CD4-positive, alpha-beta T cell (primary cell): ENCODE results near the gene CACNA1E. TPM values are rescaled to one million over a fixed set of nuclear protein-coding genes. Genes with fewer than 3 reads are reported as not detected.

ENCODE experiments used
- ATAC-seq: fragments of 200-7000 bp; cut with Tn5 transposase; one replicate; pipeline ENCODE4 v1.10.0; 2022; ENCODE audit warnings: mild to moderate bottlenecking; ENCODE audit not compliant: poor library complexity
- CTCF ChIA-PET: fragments of 350-600 bp; sonication (Branson Sonifier 250); formaldehyde crosslinking; loops from one replicate; lab custom pipeline; 2021; ENCODE audit warnings: antibody characterized with exemption, inconsistent platforms; lab: Charles Lee
- POLR2A ChIA-PET: fragments of 350-600 bp; sonication (Branson Sonifier 250); formaldehyde crosslinking; loops from one replicate; lab custom pipeline; 2021; ENCODE audit warnings: antibody characterized with exemption, inconsistent platforms; lab: Charles Lee
- DNase-seq, 14 experiments: peaks; one replicate each; pipeline ENCODE4 v3.0.0-alpha.2; 2013 to 2020; ENCODE audit warnings: mixed read lengths in 2 of 14
- H3K27ac ChIP-seq, 2 donors: one replicate each; pipeline versions ENCODE4 v1.5.1 to v1.7.0; 2013; ENCODE audit warnings: low read length in 2 of 2, low read depth in 1 of 2, mild to moderate bottlenecking in 1 of 2
- H3K27me3 ChIP-seq, 2 experiments: 1 replicate in 1 of 2; 2 replicates in 1 of 2; pipeline versions ENCODE4 v1.6.1 to v1.7.0; 2013; ENCODE audit warnings: low read length in 2 of 2, control low read depth in 1 of 2, mild to moderate bottlenecking in 1 of 2, moderate library complexity in 1 of 2; ENCODE audit not compliant: insufficient read depth in 2 of 2, control insufficient read depth in 1 of 2
- H3K36me3 ChIP-seq: one replicate; pipeline ENCODE4 v1.6.1; 2013; ENCODE audit warnings: low read length, control low read depth; ENCODE audit not compliant: insufficient read depth
- H3K4me1 ChIP-seq: one replicate; pipeline ENCODE4 v1.6.1; 2013; ENCODE audit warnings: low read length, control low read depth; ENCODE audit not compliant: insufficient read depth
- H3K4me3 ChIP-seq: one replicate; pipeline ENCODE4 v1.5.1; 2013; ENCODE audit warnings: mild to moderate bottlenecking, low read length, moderate library complexity
- H3K9me3 ChIP-seq, 2 experiments: 1 replicate in 1 of 2; 2 replicates in 1 of 2; pipeline versions ENCODE4 v1.6.1 to v1.7.0; 2013; ENCODE audit warnings: low read length in 2 of 2, mild to moderate bottlenecking in 2 of 2, control low read depth in 1 of 2, moderate library complexity in 1 of 2; ENCODE audit not compliant: control insufficient read depth in 1 of 2, insufficient read depth in 1 of 2
- H3K27ac Mint-ChIP-seq: one replicate; pipeline ENCODE4 v1.8.0; 2020; ENCODE audit warnings: mixed read lengths
- H3K27me3 Mint-ChIP-seq: one replicate; pipeline ENCODE4 v1.8.0; 2021; ENCODE audit warnings: mixed read lengths
- H3K36me3 Mint-ChIP-seq: one replicate; pipeline ENCODE4 v1.8.0; 2021; ENCODE audit warnings: low read depth, mixed read lengths
- H3K4me1 Mint-ChIP-seq: one replicate; pipeline ENCODE4 v1.8.0; 2021; ENCODE audit warnings: low read depth, mixed read lengths
- H3K4me3 Mint-ChIP-seq: one replicate; pipeline ENCODE4 v1.8.0; 2020; ENCODE audit warnings: mild to moderate bottlenecking, mixed read lengths
- H3K9me3 Mint-ChIP-seq: one replicate; pipeline ENCODE4 v1.8.0; 2020; ENCODE audit warnings: mixed read lengths
- intact Hi-C, 2 experiments: fragments of 100-400 bp; cut with DNase I in 1 of 2; cut with micrococcal nuclease in 1 of 2; formaldehyde crosslinking; loops; one replicate each; pipeline versions ENCODE4 v1.15.1 to v1.9.0; 2023 to 2025; cut with DNase I, micrococcal nuclease
- total RNA-seq, 174 experiments: library from RNA in 2 of 174; stranded (reverse) in 2 of 174; gene quantifications; one replicate each; pipeline ENCODE4 v1.2.3 and lab custom pipeline; 2021 to 2026
- TF ChIP-seq, protein P1 (sequence below): fragments of 200-600 bp; IDR thresholded peaks from one replicate; pipeline ENCODE4 v1.8.0; 2022; ENCODE audit warnings: antibody characterized with exemption, mild to moderate bottlenecking

Gene CACNA1E
- total RNA-seq, 2 experiments from 2014 or later = not detected

DNA sequence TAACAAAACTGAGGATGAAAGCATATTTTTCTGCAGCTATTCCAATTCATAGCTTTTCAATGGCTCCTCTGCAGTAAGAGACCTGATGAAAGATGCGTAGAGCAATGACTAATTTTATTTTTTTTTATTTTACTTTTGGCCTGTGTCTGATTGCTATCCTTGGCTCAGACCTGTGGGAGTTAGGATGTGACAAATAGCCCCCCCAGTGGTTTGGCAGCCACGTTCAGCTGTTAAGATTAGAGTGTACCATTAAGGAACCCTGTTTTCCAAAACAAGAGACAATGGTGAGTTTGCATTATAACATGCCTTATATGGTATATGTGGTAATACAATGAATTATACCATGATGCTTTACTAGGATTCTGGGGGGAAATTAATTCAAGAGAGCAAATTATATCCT, 264.7 kb downstream of the CACNA1E start:
- intact Hi-C loops = no loop called here
- POLR2A ChIA-PET = no interaction called here
- CTCF ChIA-PET = no interaction called here
- Mint-ChIP-seq H3K4me1 (no peaks in the 10 kb centered on the region), H3K36me3 (no peaks in the 10 kb centered on the region), H3K9me3 (no peaks in the 10 kb centered on the region), H3K27me3 (no peaks in the 10 kb centered on the region), H3K27ac (no peak overlapping the region), H3K4me3 (no peak overlapping the region)
- no peak overlapping the region for H3K27ac ChIP-seq
- H3K36me3 ChIP-seq = no peaks in the 10 kb centered on the region
- H3K9me3 ChIP-seq = no peaks in the 10 kb centered on the region
- no peaks in the 10 kb centered on the region for H3K4me1 ChIP-seq
- TF ChIP-seq, protein P1, sequence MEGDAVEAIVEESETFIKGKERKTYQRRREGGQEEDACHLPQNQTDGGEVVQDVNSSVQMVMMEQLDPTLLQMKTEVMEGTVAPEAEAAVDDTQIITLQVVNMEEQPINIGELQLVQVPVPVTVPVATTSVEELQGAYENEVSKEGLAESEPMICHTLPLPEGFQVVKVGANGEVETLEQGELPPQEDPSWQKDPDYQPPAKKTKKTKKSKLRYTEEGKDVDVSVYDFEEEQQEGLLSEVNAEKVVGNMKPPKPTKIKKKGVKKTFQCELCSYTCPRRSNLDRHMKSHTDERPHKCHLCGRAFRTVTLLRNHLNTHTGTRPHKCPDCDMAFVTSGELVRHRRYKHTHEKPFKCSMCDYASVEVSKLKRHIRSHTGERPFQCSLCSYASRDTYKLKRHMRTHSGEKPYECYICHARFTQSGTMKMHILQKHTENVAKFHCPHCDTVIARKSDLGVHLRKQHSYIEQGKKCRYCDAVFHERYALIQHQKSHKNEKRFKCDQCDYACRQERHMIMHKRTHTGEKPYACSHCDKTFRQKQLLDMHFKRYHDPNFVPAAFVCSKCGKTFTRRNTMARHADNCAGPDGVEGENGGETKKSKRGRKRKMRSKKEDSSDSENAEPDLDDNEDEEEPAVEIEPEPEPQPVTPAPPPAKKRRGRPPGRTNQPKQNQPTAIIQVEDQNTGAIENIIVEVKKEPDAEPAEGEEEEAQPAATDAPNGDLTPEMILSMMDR = no peak
- H3K4me3 ChIP-seq = no peak overlapping the region
- ATAC-seq (no peak), DNase-seq (no peak)
- no peaks in the 10 kb centered on the region for H3K27me3 ChIP-seq

DNA sequence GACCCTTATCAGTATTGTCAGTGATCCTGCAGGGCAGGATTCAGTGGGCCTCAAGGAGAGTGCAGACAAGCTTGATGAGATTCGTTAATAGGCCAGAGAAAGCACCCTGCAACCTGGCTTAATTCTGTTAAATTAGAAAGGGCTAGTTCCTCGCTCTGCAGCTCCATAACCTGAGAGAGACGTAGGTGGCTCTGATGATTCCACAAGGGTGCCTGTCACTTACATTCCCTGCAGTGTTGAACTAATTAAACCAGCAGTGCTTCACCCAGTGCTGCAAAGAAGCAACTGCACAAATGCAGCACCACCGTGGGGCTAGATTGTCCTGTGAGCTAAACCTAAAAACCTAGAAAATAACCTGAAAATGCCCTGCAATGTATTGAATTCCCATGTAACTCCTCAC, 270.8 kb downstream of the CACNA1E start:
- Histone ChIP-seq H3K9me3 (peaks cover 0 to 4% of the 10 kb centered on the region in 2 experiments), H3K36me3 (no peaks in the 10 kb centered on the region), H3K4me1 (no peaks in the 10 kb centered on the region), H3K27me3 (no peaks in the 10 kb centered on the region), H3K27ac (no peak overlapping the region), H3K4me3 (no peak overlapping the region)
- Mint-ChIP-seq H3K4me1 (no peaks in the 10 kb centered on the region), H3K27ac (no peak overlapping the region), H3K4me3 (no peak overlapping the region), H3K9me3 (no peaks in the 10 kb centered on the region), H3K27me3 (peaks cover 4% of the 10 kb centered on the region), H3K36me3 (no peaks in the 10 kb centered on the region)
- DNase-seq = no peak
- TF ChIP-seq, protein P1 = no peak
- ChIA-PET CTCF (no interaction called here), POLR2A (no interaction called here)
- intact Hi-C loops = loop anchor here in 1 of 2 experiments (2.0 kb wide), 1 partner anchor 19 kb away; no protein-coding TSS in a partner anchor
- no peak for ATAC-seq

DNA sequence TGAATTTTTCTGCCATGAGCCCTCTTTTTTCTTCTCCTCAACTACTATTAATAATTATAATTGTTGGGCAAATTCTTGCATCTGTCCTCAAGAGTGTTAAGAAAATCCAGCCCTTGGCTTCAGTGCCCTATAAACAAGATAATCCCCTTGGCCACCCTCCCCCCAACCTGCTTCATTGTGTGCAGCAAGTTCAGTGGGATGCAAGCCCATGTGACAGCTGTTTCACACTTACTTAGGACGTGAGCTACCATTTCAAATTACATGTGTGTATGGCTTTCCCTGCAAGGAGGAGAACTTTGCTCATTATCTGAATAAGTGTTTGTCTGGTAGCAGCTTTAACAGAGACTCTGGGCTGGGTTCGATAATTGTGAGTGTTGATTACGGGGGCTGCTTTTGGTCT, 276.2 kb downstream of the CACNA1E start:
- ChIA-PET CTCF (no interaction called here), POLR2A (no interaction called here)
- no peaks in the 10 kb centered on the region for H3K9me3 Mint-ChIP-seq
- H3K27ac ChIP-seq = no peak overlapping the region
- no peaks in the 10 kb centered on the region for H3K4me1 Mint-ChIP-seq
- no peaks in the 10 kb centered on the region for H3K36me3 ChIP-seq
- no peak overlapping the region for H3K4me3 Mint-ChIP-seq
- H3K27ac Mint-ChIP-seq = no peak overlapping the region
- H3K27me3 Mint-ChIP-seq = peaks cover 12% of the 10 kb centered on the region
- no peak for ATAC-seq
- no peak overlapping the region for H3K4me3 ChIP-seq
- no peak for DNase-seq
- H3K9me3 ChIP-seq = no peaks in the 10 kb centered on the region
- H3K4me1 ChIP-seq = no peaks in the 10 kb centered on the region
- intact Hi-C loops = no loop called here
- H3K27me3 ChIP-seq = no peaks in the 10 kb centered on the region
- no peaks in the 10 kb centered on the region for H3K36me3 Mint-ChIP-seq
- TF ChIP-seq, protein P1 = no peak
